Calu3 (cell line): ENCODE results near the gene TFF3. TPM values are rescaled to one million over a fixed set of nuclear protein-coding genes. Genes with fewer than 3 reads are reported as not detected.

Experiments used
- BruUV-seq: library from RNA; stranded (reverse); fragments of 400-500 nt; replicated peaks from 2 replicates; lab custom pipeline; 2021; lab: Mats Ljungman, UMichigan
- CTCF ChIA-PET: fragments of 300-600 bp; sonication (Branson Sonifier 250); formaldehyde crosslinking; loops from one replicate; lab custom pipeline; 2022; ENCODE audit warnings: antibody characterized with exemption; lab: Charles Lee
- DNase-seq: peaks from one replicate; pipeline ENCODE4 v3.0.0; 2022
- H3K27ac Mint-ChIP-seq: one replicate; pipeline ENCODE4 v1.8.0; 2022; ENCODE audit warnings: mixed read lengths; ENCODE audit not compliant: unreplicated experiment
- H3K27me3 Mint-ChIP-seq: one replicate; pipeline ENCODE4 v1.8.0; 2022; ENCODE audit warnings: mixed read lengths; ENCODE audit not compliant: unreplicated experiment
- H3K36me3 Mint-ChIP-seq: one replicate; pipeline ENCODE4 v1.8.0; 2022; ENCODE audit warnings: mild to moderate bottlenecking, moderate library complexity, mixed read lengths; ENCODE audit not compliant: insufficient read depth, unreplicated experiment
- H3K4me1 Mint-ChIP-seq: one replicate; pipeline ENCODE4 v1.8.0; 2022; ENCODE audit warnings: mild to moderate bottlenecking, low read depth, mixed read lengths; ENCODE audit not compliant: unreplicated experiment
- H3K4me3 Mint-ChIP-seq: one replicate; pipeline ENCODE4 v1.8.0; 2022; ENCODE audit warnings: mild to moderate bottlenecking, low read depth, moderate library complexity, mixed read lengths; ENCODE audit not compliant: unreplicated experiment
- H3K9me3 Mint-ChIP-seq: one replicate; pipeline ENCODE4 v1.8.0; 2022; ENCODE audit warnings: low read depth, mixed read lengths; ENCODE audit not compliant: unreplicated experiment
- CTCF ChIP-seq: fragments of 200-600 bp; IDR thresholded peaks from one replicate; pipeline ENCODE4 v1.8.0; 2022; ENCODE audit warnings: antibody characterized with exemption; ENCODE audit not compliant: unreplicated experiment
- intact Hi-C: fragments of 100-400 bp; cut with micrococcal nuclease; formaldehyde crosslinking; loops from one replicate; pipeline ENCODE4 v1.10.0; 2022; ENCODE audit not compliant: unreplicated experiment
- total RNA-seq: library from RNA; stranded (reverse); gene quantifications from 2 replicates; pipeline ENCODE4 v1.2.3, GENCODE V29; 2022

The TFF3 gene
- total RNA-seq, 1 experiment from 2014 or later = not detected

GRCh38 chr21:42332557-42333317 is 17.5 kb upstream of the TFF3 start:
- intact Hi-C loops = no loop called here
- BruUV-seq = no TSS peak
- H3K9me3 Mint-ChIP-seq = peaks cover 4% of the 10 kb centered on the region
- H3K4me1 Mint-ChIP-seq = peaks cover 4% of the 10 kb centered on the region
- peaks cover 48% of the 10 kb centered on the region for H3K27me3 Mint-ChIP-seq
- no peak overlapping the region for H3K27ac Mint-ChIP-seq
- no peak for DNase-seq
- no peak overlapping the region for H3K4me3 Mint-ChIP-seq
- no peak for TF ChIP-seq CTCF
- H3K36me3 Mint-ChIP-seq = no peaks in the 10 kb centered on the region
- CTCF ChIA-PET = no interaction called here

GRCh38 chr21:42331660-42332059 is 16.5 kb upstream of the TFF3 start:
- DNase-seq = no peak
- intact Hi-C loops = no loop called here
- no peaks in the 10 kb centered on the region for H3K36me3 Mint-ChIP-seq
- BruUV-seq = no TSS peak
- peaks cover 48% of the 10 kb centered on the region for H3K27me3 Mint-ChIP-seq
- H3K4me1 Mint-ChIP-seq = no peaks in the 10 kb centered on the region
- no peak for TF ChIP-seq CTCF
- H3K4me3 Mint-ChIP-seq = no peak overlapping the region
- CTCF ChIA-PET = no interaction called here
- H3K9me3 Mint-ChIP-seq = peaks cover 4% of the 10 kb centered on the region
- H3K27ac Mint-ChIP-seq = no peak overlapping the region

GRCh38 chr21:42330380-42331371 is 15.5 kb upstream of the TFF3 start:
- no peaks in the 10 kb centered on the region for H3K36me3 Mint-ChIP-seq
- peaks cover 52% of the 10 kb centered on the region for H3K27me3 Mint-ChIP-seq
- TF ChIP-seq CTCF = no peak
- DNase-seq = no peak
- BruUV-seq = no TSS peak
- no peak overlapping the region for H3K27ac Mint-ChIP-seq
- intact Hi-C loops = no loop called here
- CTCF ChIA-PET = interaction anchor here (1.0 to 1.2 kb wide), 2 partner anchors 9 to 32 kb away, joined by 3 read pairs; no protein-coding TSS in a partner anchor
- peaks cover 4% of the 10 kb centered on the region for H3K9me3 Mint-ChIP-seq
- H3K4me1 Mint-ChIP-seq = no peaks in the 10 kb centered on the region
- no peak overlapping the region for H3K4me3 Mint-ChIP-seq

- TF ChIP-seq CTCF = no peak
- BruUV-seq = no TSS peak
- H3K4me1 Mint-ChIP-seq = no peaks in the 10 kb centered on the region
- no peak overlapping the region for H3K4me3 Mint-ChIP-seq
- CTCF ChIA-PET = no interaction called here
- H3K36me3 Mint-ChIP-seq = no peaks in the 10 kb centered on the region
- no peak for DNase-seq
- intact Hi-C loops = no loop called here
- peaks cover 2% of the 10 kb centered on the region for H3K9me3 Mint-ChIP-seq
- no peak overlapping the region for H3K27ac Mint-ChIP-seq
- H3K27me3 Mint-ChIP-seq = peaks cover 65% of the 10 kb centered on the region
Observed at GRCh38 chr21:42324896-42325295, 9.7 kb upstream of the TFF3 start.
